Parathyroid adenoma (tissue), 2 donors: ENCODE data around the gene WIZ.

Experiments
- H2AFZ ChIP-seq: fragments of 300-600 bp; sonication (generic); one replicate; pipeline ENCODE4 v1.7.0; 2017; ENCODE audit warnings: antibody characterized with exemption, mild to moderate bottlenecking
- H3K27ac ChIP-seq: fragments of 300-600 bp; sonication (generic); one replicate; pipeline ENCODE4 v1.7.0; 2017
- H3K27me3 ChIP-seq: fragments of 300-600 bp; sonication (generic); one replicate; pipeline ENCODE4 v1.7.0; 2017; ENCODE audit warnings: low read length; ENCODE audit not compliant: control insufficient read depth, insufficient read depth
- H3K36me3 ChIP-seq: fragments of 300-600 bp; sonication (generic); one replicate; pipeline ENCODE4 v1.7.0; 2017; ENCODE audit warnings: low read length; ENCODE audit not compliant: control insufficient read depth, insufficient read depth
- H3K4me1 ChIP-seq: fragments of 300-600 bp; sonication (generic); one replicate; pipeline ENCODE4 v1.7.0; 2017; ENCODE audit warnings: control low read depth
- H3K4me2 ChIP-seq: fragments of 300-600 bp; sonication (generic); one replicate; pipeline ENCODE4 v1.7.0; 2017; ENCODE audit warnings: low read length
- H3K4me3 ChIP-seq: fragments of 300-600 bp; sonication (generic); one replicate; pipeline ENCODE4 v1.7.0; 2017; ENCODE audit warnings: low read depth, low read length
- H3K79me2 ChIP-seq: fragments of 300-600 bp; sonication (generic); one replicate; pipeline ENCODE4 v1.7.0; 2017; ENCODE audit warnings: control low read depth
- H3K9ac ChIP-seq: fragments of 300-600 bp; sonication (generic); one replicate; pipeline ENCODE4 v1.7.0; 2017; ENCODE audit warnings: mild to moderate bottlenecking
- H3K9me3 ChIP-seq: fragments of 300-600 bp; sonication (generic); one replicate; pipeline ENCODE4 v1.7.0; 2017; ENCODE audit warnings: low read length; ENCODE audit not compliant: control insufficient read depth
- TF ChIP-seq, protein P1 (sequence below): fragments of 300-600 bp; sonication (generic); IDR thresholded peaks from one replicate; pipeline ENCODE4 v1.7.0; 2017; ENCODE audit warnings: antibody characterized with exemption, mild to moderate bottlenecking
- donor health status: primary hyperparathyroidism.

WIZ gene

DNA sequence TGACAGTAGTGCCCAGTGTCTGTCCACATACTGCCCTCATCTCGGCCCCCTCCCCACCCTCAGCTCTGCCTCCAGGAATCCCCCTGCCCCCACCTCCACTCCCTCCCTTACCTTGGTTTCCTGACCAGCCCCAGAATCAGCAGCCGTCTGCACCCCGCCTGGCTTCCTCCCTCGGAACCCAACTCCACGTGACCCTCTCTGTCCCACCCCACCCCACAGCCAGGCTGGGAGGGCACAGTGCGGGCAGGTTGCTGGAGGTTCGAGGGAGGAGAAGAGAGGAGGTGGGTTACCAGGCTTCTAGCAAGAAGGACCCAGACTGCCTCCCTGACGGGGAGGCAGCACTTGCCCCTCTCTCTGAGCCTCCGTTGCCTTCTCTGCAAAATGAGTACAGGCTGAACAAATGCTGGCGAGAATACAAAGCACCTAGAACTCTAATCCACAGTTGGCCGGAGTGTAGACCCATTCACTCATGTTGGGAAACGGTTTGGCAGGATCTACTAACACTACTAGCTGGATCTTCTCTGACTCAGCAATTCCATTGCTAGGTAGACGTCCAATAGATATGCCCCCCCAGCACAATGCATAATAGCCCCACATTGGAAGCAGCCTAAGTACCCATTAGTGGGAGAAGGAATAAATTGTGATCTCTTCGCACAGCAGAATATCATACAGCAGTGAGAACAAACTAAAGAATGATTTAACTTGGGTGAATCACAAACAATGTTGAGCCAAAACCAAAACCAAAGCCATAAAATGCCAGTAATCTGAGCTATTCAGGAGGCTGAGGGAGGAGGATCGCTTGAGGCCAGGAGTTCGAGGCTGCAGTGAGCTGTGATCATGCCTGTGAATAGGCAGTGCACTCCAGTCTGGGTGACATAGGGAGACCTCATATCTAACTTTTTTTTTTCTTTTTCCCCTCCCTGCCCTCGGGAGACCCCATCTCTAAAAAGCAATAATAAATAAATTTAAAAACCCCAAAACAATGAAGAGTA is 14.9 kb upstream of the WIZ start, which contains the start of gene RASAL3:
Gene RASAL3, minus strand, starts transcription at position 151 of the 992 bp plus-strand sequence. CDS start 186 bp downstream, outside the sequence.
- Histone ChIP-seq H3K4me3 (no peak within 1 kb of the TSS), H3K27ac (peak within 1 kb of the TSS; percentile 24), H3K9me3 (no peaks in the 10 kb centered on the region), H2AFZ (no peak within 1 kb of the TSS), H3K27me3 (no peaks in the 10 kb centered on the region), H3K9ac (no peak within 1 kb of the TSS), H3K36me3 (no peaks in the 10 kb centered on the region), H3K79me2 (no peaks in the 10 kb centered on the region), H3K4me1 (no peaks in the 10 kb centered on the region), H3K4me2 (no peak within 1 kb of the TSS)
- TF ChIP-seq, protein P1, sequence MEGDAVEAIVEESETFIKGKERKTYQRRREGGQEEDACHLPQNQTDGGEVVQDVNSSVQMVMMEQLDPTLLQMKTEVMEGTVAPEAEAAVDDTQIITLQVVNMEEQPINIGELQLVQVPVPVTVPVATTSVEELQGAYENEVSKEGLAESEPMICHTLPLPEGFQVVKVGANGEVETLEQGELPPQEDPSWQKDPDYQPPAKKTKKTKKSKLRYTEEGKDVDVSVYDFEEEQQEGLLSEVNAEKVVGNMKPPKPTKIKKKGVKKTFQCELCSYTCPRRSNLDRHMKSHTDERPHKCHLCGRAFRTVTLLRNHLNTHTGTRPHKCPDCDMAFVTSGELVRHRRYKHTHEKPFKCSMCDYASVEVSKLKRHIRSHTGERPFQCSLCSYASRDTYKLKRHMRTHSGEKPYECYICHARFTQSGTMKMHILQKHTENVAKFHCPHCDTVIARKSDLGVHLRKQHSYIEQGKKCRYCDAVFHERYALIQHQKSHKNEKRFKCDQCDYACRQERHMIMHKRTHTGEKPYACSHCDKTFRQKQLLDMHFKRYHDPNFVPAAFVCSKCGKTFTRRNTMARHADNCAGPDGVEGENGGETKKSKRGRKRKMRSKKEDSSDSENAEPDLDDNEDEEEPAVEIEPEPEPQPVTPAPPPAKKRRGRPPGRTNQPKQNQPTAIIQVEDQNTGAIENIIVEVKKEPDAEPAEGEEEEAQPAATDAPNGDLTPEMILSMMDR: no peak

DNA sequence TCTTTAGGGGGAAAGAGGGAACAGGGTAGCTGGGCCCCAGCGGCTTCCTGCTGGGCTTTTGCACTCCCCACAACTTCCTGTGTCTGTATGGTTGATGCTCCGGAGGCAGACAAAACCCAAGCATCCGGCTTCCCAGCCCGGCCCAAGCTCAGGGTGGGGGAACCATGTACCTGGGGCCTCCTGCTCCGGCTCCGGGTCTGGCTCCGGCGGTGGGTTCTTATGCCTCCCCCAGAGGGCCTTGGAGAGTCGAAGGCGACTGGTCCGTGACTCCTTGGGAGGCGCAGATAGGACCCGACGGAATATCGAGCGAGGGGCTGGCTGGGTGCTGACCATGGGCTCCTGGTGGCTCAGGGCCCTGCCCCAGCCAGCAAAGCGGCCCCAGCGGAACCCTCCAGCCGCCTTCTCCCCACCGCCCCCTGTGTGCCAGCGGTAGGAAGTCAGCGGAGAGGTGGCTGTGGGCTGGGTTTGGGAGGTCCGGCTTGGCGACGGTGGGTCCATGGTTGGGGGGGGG is 14.2 kb upstream of the WIZ start:
- Histone ChIP-seq H3K36me3 (no peaks in the 10 kb centered on the region), H3K27ac (peak overlapping the region; percentile 24), H3K27me3 (no peaks in the 10 kb centered on the region), H2AFZ (no peak overlapping the region), H3K4me1 (no peaks in the 10 kb centered on the region), H3K4me3 (no peak overlapping the region), H3K4me2 (no peak overlapping the region), H3K9ac (no peak overlapping the region), H3K79me2 (no peaks in the 10 kb centered on the region), H3K9me3 (no peaks in the 10 kb centered on the region)
- TF ChIP-seq, protein P1: no peak

DNA sequence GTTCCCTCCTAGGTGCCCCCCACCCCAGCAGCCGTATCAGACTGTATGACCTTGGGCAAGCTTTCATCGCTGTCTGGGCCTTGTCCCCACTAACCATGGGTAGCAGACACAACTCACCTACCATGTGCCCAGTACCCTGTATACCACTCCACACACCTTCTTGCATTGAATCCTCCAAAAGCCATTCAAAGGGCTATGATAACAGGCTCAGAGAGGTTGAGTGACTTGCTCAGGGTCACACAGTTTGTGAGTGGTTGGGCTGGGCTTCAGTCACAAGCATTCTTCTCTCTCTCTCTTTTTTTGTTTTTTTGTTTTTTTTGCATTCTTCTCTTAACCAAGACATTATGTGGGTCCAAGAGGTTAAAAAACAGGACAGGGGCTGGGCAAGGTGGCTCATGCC is 11.9 kb upstream of the WIZ start:
- Histone ChIP-seq H3K27ac (no peak overlapping the region), H3K4me2 (no peak overlapping the region), H3K9ac (no peak overlapping the region), H3K79me2 (no peaks in the 10 kb centered on the region), H3K9me3 (no peaks in the 10 kb centered on the region), H3K4me3 (no peak overlapping the region), H2AFZ (no peak overlapping the region), H3K36me3 (no peaks in the 10 kb centered on the region), H3K4me1 (no peaks in the 10 kb centered on the region), H3K27me3 (no peaks in the 10 kb centered on the region)
- TF ChIP-seq, protein P1: no peak

DNA sequence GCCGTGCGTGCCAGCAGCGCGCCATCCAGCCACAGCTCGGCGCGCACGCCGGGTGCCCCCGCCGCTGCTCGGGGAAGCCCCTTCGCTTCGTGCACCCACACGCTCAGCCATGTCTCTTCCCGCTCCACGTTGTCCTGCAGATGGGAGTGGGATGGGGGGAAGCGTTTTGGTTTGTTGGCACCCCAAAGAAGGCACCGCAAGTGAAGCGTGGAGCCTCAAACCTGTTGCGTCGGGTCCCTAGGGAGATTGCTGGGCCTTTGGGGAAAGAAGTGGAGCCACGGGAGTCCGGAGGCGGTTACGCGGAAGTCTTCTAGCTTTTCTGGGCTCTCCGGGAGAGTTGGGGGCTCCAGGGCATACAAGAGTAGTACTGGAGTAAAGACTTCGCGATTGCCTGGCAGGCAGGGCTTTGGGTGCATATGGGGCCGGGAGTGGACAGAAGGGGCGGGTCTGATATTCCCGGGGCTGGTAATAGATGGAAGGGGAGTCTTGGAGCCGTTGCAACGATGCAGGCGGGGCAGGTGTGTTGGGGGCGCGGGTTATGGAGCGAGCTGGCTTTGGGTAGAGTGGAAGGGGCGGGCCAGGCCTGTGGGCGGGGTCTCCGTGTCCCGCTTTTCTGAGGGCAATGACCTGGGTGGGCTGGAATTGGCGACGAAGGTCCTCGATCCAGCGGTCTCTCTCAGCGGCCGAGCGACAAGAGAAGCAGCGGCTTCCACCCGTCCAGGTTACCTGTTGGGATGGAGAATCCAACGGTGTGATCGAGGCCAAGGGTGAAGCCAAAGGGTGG is 8.1 kb upstream of the WIZ start:
- Histone ChIP-seq H3K79me2 (no peaks in the 10 kb centered on the region), H2AFZ (no peak overlapping the region), H3K27me3 (no peaks in the 10 kb centered on the region), H3K36me3 (no peaks in the 10 kb centered on the region), H3K4me2 (peak overlapping the region; percentile 11), H3K9me3 (no peaks in the 10 kb centered on the region), H3K4me3 (no peak overlapping the region), H3K4me1 (peaks cover under 1% of the 10 kb centered on the region), H3K27ac (no peak overlapping the region), H3K9ac (no peak overlapping the region)
- TF ChIP-seq, protein P1: no peak
